DMS79 (cell line): ENCODE results near the gene GPBAR1.
"Not testable (repeated sequence)": the region's sequence is repeated elsewhere in the genome, so short reads cannot be mapped to it uniquely, and the experiment has no call there.

Source experiments
- DNase-seq: peaks from one replicate; lab custom pipeline; 2025; lab: John Stamatoyannopoulos, UW

Gene GPBAR1

GRCh38 chr2:218310853-218311540 lies 50.2 kb downstream of the GPBAR1 start:
- no peak for DNase-seq

DNA sequence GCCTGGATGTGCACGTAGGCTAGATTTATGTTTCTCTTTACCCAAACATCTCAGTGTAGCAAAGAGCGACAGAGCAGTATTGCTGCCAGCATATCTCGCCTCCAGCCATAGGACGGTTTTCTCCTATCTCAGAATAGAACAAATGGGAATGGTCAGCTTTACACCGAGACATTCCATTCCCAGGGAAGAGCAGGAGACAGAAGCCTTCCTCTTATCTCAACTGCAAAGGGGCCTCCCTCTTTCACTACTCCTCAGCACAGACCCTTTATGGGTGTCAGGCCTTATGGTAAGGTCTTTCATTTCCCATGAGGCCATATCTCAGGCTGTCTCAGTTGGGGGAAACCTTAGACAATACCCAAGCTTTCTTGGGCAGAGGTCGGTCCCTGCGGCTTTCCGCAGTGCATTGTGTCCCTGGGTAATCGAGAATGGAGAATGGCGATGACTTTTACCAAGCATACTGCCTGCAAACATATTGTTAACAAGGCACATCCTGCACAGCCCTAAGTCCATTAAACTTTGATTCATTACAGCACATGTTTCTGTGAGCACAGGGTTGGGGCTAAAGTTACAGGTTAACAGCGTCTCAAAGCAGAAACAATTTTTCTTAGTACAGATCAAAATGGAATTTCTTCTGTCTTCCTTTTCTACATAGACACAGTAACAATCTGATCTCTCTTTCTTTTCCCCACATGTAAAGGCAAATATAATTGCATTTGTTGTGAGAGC lies 50.9 kb downstream of the GPBAR1 start:
- DNase-seq, result not testable (repeated sequence)

DNA sequence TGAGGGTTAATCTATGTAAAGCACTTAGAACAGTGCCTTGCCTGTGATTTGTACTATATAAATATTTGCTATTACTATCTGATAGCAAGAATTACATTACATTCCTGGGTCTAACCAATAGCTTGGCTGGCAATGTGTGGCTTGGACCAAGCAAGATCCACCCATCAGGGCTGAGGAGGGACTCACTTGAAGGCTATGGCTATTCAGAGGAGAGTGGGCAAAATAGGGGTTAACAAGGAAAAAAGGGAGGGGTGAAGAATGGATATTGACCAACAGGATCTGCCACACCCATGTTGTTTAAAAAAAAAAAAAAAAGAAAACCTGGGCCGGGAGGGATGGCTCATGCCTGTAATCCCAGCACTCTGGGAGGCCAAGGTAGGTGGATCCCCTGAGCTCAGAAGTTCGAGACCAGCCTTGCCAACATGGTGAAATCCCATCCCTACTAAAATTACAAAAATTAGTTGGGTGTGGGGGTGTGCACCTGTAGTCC lies 51.5 kb downstream of the GPBAR1 start:
- DNase-seq, result no peak

DNA sequence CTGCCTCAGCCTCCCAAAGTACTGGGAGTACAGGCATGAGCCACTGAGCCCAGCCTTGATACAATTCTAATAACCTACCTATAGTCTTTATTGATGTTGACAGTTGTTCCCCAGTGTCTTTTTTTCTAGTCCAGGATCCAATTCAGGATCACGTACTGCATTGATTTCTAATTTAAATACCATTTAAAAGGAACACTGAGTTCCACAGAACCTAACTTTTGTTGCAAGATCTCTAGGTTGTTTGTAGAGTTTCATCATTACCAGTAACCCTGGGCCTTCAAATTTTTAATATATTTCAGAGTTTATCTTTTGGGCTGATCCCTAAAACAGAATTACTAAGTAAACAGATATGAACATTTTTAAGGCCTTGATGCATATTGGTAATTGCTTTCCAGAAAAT lies 52.5 kb downstream of the GPBAR1 start:
- no peak for DNase-seq
